Measurements from ENCODE around the gene FBXO42.

Gene FBXO42

DNA sequence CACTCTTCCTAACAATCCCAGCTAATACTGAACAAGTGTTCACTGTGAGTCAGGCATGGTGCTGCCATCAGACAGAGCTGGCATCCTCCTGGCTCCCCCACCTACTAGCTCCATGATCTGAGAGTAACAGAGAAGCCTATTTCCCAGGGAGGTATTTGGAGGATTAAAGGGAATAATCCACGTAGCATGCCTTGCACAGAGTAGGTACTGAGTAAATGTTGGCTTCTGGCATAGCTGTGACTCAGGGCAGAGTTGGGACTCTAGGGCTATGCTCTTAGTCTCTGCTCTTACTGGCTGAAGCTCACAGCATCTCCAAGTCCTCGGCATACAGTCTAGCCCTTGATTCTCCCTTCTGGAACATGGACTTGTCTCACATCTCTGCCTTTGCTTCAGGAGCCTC is 148.1 kb downstream of the FBXO42 start:
- DNase-seq (ENCODE audit: low spot score) = no peak

DNA sequence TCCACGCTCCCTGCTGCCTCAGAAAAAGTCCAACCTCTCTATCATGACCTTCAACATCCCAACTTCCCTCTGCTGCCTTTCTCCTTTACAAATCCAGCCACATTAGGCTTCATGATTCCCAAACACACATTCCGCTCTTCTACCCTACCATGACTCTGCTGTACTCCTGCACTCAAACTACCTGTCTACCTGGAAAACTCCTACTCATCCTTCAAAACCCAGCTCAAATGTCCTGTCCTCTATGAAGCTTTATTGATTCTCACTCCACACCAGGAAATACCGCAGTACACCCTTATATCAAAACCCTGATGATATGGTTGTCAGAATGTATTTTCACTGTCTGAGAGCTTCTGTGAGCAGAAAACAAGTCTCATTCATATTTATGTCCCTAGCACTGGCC is 148.7 kb downstream of the FBXO42 start:
- DNase-seq (ENCODE audit: low spot score) = no peak

DNA sequence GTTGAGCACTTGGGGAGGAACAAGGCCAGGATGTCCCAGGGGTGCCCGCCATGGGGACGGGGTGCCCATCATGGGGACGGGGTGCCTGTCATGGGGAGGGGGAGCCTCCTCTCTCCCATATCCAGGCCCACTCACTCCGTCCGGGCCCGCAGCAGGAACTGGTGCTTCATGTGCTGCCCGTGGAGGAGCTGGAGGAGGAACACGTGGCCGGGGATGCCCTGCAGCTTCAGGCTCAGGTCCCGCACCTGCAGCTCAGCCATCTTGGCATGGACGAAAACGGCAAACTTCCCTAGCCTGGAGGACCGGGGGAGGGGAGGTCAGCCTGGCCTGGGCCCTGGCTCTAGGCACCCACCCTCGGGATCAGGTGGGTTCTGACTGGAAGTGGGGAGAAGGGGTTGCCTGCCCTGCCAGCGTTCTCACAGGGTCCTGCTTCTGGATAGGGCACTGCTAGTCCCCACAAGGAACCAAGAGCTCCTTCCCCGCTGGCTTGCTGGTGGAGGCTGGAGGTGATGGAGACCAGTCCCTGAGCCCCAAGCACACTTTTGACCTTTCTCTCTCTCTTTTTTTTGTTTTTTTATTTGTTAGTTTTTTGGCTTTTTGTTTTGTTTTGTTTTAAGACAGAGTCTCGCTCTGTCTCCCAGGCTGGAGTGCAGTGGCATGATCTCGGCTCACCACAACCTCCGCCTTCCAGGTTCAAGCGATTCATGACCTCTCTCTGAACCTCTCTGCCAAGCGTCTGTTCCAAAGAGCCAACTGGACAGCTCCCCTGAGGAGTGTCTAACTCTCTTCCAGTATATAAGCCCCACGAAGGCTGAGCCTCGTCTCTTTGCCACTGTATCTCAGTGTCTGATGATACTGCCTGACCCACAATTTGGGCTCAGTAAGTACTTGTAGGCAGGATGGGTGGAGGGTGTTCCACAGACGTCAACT is 149.7 kb downstream of the FBXO42 start:
- no peak for DNase-seq (ENCODE audit: low spot score)

GRCh38 chr1:16199700-16200099 is 152.6 kb downstream of the FBXO42 start:
- no peak for DNase-seq (ENCODE audit: low spot score)

GRCh38 chr1:16199157-16199501 is 153.2 kb downstream of the FBXO42 start:
- no peak for DNase-seq (ENCODE audit: low spot score)

GRCh38 chr1:16198444-16199156 is 153.7 kb downstream of the FBXO42 start:
- no peak for DNase-seq (ENCODE audit: low spot score)

DNA sequence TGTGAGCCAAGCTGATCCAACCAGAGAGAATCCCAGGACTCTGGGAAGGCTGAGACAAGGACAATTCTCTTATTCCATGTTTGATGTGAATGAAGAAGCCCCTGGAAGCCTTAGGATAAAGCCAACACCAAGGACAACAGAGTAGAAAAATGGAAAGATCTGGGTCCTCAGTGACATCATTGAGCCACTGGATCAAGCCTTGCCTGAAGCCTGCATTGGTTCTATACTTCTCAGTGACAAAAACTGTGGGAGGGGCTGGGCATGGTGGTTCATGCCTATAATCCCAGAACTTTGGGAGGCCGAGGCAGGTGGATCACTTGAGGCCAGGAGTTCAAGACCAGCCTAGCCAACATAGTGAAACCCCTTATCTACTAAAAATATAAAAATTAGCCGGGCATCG is 155.4 kb downstream of the FBXO42 start:
- no peak for DNase-seq (ENCODE audit: low spot score)

All from hematopoietic multipotent progenitor cell treated with erythropoietin and hydrocortisone succinate and interleukin-3 and kit ligand, for 15 days (in vitro differentiated cells).